Fibroblast of lung (primary cell): ENCODE data around the gene ATG12. TPM values are rescaled to one million over a fixed set of nuclear protein-coding genes. Genes with fewer than 3 reads are reported as not detected.

ENCODE experiments used
- DNase-seq, 2 donors: peaks; one replicate each; pipeline versions ENCODE4 v3.0.0 to v3.0.0-alpha.2; 2010; ENCODE audit warnings: low read depth in 2 of 2
- H2AFZ ChIP-seq: 2 replicates; pipeline ENCODE4 v1.5.1; 2012; ENCODE audit warnings: low read length, control low read depth, inconsistent platforms
- H3K27ac ChIP-seq: 2 replicates; pipeline ENCODE4 v1.5.1; 2011; ENCODE audit warnings: low read length, control low read depth; ENCODE audit not compliant: insufficient read depth
- H3K27me3 ChIP-seq: 2 replicates; pipeline ENCODE4 v1.5.1; 2011; ENCODE audit warnings: mild to moderate bottlenecking, low read length; ENCODE audit not compliant: control insufficient read depth, insufficient read depth
- H3K36me3 ChIP-seq: 2 replicates; pipeline ENCODE4 v1.5.1; 2011; ENCODE audit warnings: low read length; ENCODE audit not compliant: control insufficient read depth, insufficient read depth
- H3K4me1 ChIP-seq: 2 replicates; pipeline ENCODE4 v1.5.1; 2011; ENCODE audit warnings: low read length; ENCODE audit not compliant: control insufficient read depth, insufficient read depth; ENCODE audit errors: extremely low read depth
- H3K4me2 ChIP-seq: 2 replicates; pipeline ENCODE4 v1.5.1; 2011; ENCODE audit warnings: low read length, control low read depth; ENCODE audit not compliant: insufficient read depth; ENCODE audit errors: extremely low read depth
- H3K4me3 ChIP-seq, 4 experiments: fragments of 200-600 bp in 1 of 4; sonication (generic) in 1 of 4; replicated peaks in 1 of 4; 2 replicates each; pipeline ENCODE4 v1.5.1; 2011 to 2016; ENCODE audit warnings: low read length in 4 of 4, low read depth in 3 of 4, mild to moderate bottlenecking in 3 of 4, control low read depth in 2 of 4, inconsistent platforms in 1 of 4, mixed read lengths in 1 of 4; ENCODE audit not compliant: insufficient read depth in 1 of 4; ENCODE audit errors: control extremely low read depth in 1 of 4
- H3K79me2 ChIP-seq: 2 replicates; pipeline ENCODE4 v1.5.1; 2012; ENCODE audit warnings: mild to moderate bottlenecking, low read length, inconsistent platforms; ENCODE audit not compliant: control insufficient read depth, insufficient read depth
- H3K9ac ChIP-seq: 2 replicates; pipeline ENCODE4 v1.5.1; 2011; ENCODE audit warnings: mild to moderate bottlenecking, low read length, control low read depth; ENCODE audit not compliant: insufficient read depth
- H3K9me3 ChIP-seq: 2 replicates; pipeline ENCODE4 v1.5.1; 2012; ENCODE audit warnings: low read depth, low read length; ENCODE audit not compliant: control insufficient read depth, insufficient read depth
- H4K20me1 ChIP-seq: 2 replicates; pipeline ENCODE4 v1.5.1; 2011; ENCODE audit warnings: low read length; ENCODE audit not compliant: control insufficient read depth, insufficient read depth; ENCODE audit errors: extremely low read depth
- CTCF ChIP-seq, 2 donors: IDR thresholded peaks in 1 of 2; conservative IDR thresholded peaks in 1 of 2; 1 replicate in 1 of 2; 2 replicates in 1 of 2; pipeline ENCODE4 v1.5.1; 2011 to 2012; ENCODE audit warnings: low read length in 2 of 2, control low read depth in 1 of 2, inconsistent platforms in 1 of 2, low read depth in 1 of 2, mild to moderate bottlenecking in 1 of 2
- EZH2 ChIP-seq: IDR thresholded peaks from 2 replicates; pipeline ENCODE4 v1.5.1; 2012; ENCODE audit warnings: low read length, control low read depth, mild to moderate bottlenecking; ENCODE audit errors: missing control alignments
- polyA plus RNA-seq, 2 donors: library from polyadenylated mRNA; depleted of rRNA in 1 of 2; stranded (reverse) in 1 of 2; unstranded in 1 of 2; fragments of >200 nt; gene quantifications; 2 replicates each; pipeline ENCODE4 v1.2.1, GENCODE V29; 2011 to 2012; ENCODE audit warnings: missing spikeins in 1 of 2
- total RNA-seq: library from RNA; depleted of rRNA; stranded (reverse); fragments of >200 nt; gene quantifications from 2 replicates; pipeline ENCODE4 v1.2.1, GENCODE V29; 2014

The ATG12 gene
- total and polyA plus RNA-seq, 2 donors (not counting 1 experiment from before 2014, with no cell fraction given), result 38.8 to 117 TPM

DNA sequence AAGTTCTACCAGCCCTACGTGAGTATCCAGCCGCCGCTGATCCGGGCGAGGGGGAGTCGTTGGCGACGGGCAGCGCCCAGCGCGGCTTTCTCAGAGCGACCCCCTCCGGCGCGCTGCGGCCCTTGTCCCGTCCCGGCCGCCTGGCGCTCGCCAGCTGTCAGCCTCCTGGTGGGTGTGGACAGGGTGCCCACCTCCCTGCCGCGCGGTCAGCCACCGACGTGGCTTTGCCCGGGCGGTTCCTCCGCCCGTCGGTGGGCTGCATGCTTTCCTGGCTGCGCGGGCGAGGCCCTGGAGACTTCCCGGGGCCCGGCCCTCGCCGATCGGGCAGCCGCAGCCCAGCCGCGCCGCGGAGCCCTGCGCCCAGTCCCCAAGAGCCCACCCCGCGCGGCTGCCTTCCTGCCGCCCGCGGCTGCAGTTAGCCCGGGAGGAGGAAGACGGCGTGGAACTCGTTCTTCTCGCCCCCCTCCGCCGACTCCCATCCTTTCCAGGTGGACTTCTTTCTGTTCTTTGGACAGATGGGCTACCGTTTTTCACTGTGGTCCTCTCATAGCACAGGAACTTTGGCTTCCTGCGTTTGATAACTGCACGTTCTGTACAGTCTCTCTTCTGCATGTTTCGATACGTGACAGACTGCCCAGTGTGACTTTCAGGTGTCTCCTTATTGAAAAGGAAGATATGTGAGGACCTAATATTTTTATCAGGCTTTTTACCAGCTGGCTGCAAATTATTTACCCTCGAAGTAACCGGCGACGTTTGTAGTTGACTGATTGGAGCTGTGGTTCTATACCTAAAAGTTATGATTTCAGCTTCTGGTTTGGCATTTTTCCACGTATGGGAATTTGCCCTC lies 947 bp upstream of the ATG12 start:
- peak in 1 of 2 donors; percentile 57 for DNase-seq
- peak overlapping the region; percentile 61 for H3K4me2 ChIP-seq

GRCh38 chr5:115840873-115841272 lies 492 bp downstream of the ATG12 start:
- no peaks in the 10 kb centered on the region for H3K27me3 ChIP-seq

More for the DNA sequence above, 947 bp upstream of the ATG12 start:
- peak overlapping the region; percentile 74 for H2AFZ ChIP-seq
- peaks cover 81% of the 10 kb centered on the region for H3K79me2 ChIP-seq
- H4K20me1 ChIP-seq, result peaks cover 2% of the 10 kb centered on the region
- no peaks in the 10 kb centered on the region for H3K27me3 ChIP-seq
- H3K4me3 ChIP-seq, result peak overlapping the region; percentile 75 to 95 (median 87)
- H3K4me1 ChIP-seq, result peaks cover 7% of the 10 kb centered on the region
- H3K9me3 ChIP-seq, result no peaks in the 10 kb centered on the region
- peak overlapping the region; percentile 89 for H3K9ac ChIP-seq
- TF ChIP-seq CTCF (conservative IDR thresholded peaks at IDR 0.05 in 1 of 2, IDR thresholded peaks at IDR 0.05 in 1 of 2; ENCODE audit: low read depth in 1 of 2, low read length in 2 of 2), result peak in 1 of 2 donors; percentile 11
- no peak for TF ChIP-seq EZH2
- H3K27ac ChIP-seq, result peak overlapping the region; percentile 97
- no peaks in the 10 kb centered on the region for H3K36me3 ChIP-seq

More at GRCh38 chr5:115840873-115841272, 492 bp downstream of the ATG12 start:
- H3K36me3 ChIP-seq, result peaks cover 3% of the 10 kb centered on the region
- DNase-seq, result no peak
- peak overlapping the region; percentile 89 for H3K9ac ChIP-seq
- H3K79me2 ChIP-seq, result peaks cover 77% of the 10 kb centered on the region
- peaks cover 7% of the 10 kb centered on the region for H3K4me1 ChIP-seq
- peak overlapping the region; percentile 96 for H3K4me2 ChIP-seq
- H3K9me3 ChIP-seq, result no peaks in the 10 kb centered on the region
- H2AFZ ChIP-seq, result no peak overlapping the region
- TF ChIP-seq EZH2 (no peak), CTCF (conservative IDR thresholded peaks at IDR 0.05 in 1 of 2, IDR thresholded peaks at IDR 0.05 in 1 of 2; ENCODE audit: low read depth in 1 of 2, low read length in 2 of 2) (no peak)
- H3K27ac ChIP-seq, result peak overlapping the region; percentile 97
- peak overlapping the region; percentile 73 to 93 (median 84) for H3K4me3 ChIP-seq
- peaks cover 2% of the 10 kb centered on the region for H4K20me1 ChIP-seq
